HEK293 (cell line): ENCODE data around the gene THPO.

Source experiments
- GLI4 ChIP-seq: fragments of 450-650 bp; formaldehyde crosslinking; IDR thresholded peaks from 2 replicates; pipeline ENCODE4 v1.5.1; 2016; ENCODE audit warnings: missing biosample characterization, missing genetic modification characterization
- GLIS1 ChIP-seq: fragments of 450-650 bp; formaldehyde crosslinking; IDR thresholded peaks from 2 replicates; pipeline ENCODE4 v1.5.1; 2016; ENCODE audit warnings: missing biosample characterization, missing genetic modification characterization
- HOXD13 ChIP-seq: sonication (generic); formaldehyde crosslinking; IDR thresholded peaks from 2 replicates; pipeline ENCODE4 v1.8.0; 2022; ENCODE audit warnings: missing genetic modification reagents, borderline replicate concordance
- KLF16 ChIP-seq: fragments of 450-650 bp; formaldehyde crosslinking; IDR thresholded peaks from 2 replicates; pipeline ENCODE4 v1.5.1; 2017; ENCODE audit warnings: missing biosample characterization, missing genetic modification characterization
- TCF7L2 ChIP-seq: IDR thresholded peaks from 2 replicates; pipeline ENCODE4 v1.6.1; 2011; ENCODE audit warnings: low read depth, mild to moderate bottlenecking, inconsistent platforms, low read length, moderate library complexity, borderline replicate concordance
- ZBTB49 ChIP-seq: fragments of 450-650 bp; formaldehyde crosslinking; IDR thresholded peaks from 2 replicates; pipeline ENCODE4 v1.5.1; 2016; ENCODE audit warnings: missing biosample characterization, missing genetic modification characterization, low read depth
- ZFP69B ChIP-seq: fragments of 450-650 bp; formaldehyde crosslinking; IDR thresholded peaks from 2 replicates; pipeline ENCODE4 v1.5.1; 2016; ENCODE audit warnings: missing biosample characterization, missing genetic modification characterization
- ZNF10 ChIP-seq: fragments of 450-650 bp; formaldehyde crosslinking; IDR thresholded peaks from 2 replicates; pipeline ENCODE4 v1.5.1; 2017; ENCODE audit warnings: missing biosample characterization, missing genetic modification characterization
- ZNF292 ChIP-seq: fragments of 450-650 bp; formaldehyde crosslinking; IDR thresholded peaks from 2 replicates; pipeline ENCODE4 v1.5.1; 2016; ENCODE audit warnings: low read depth, missing biosample characterization, missing genetic modification characterization, borderline replicate concordance
- ZNF37A ChIP-seq: fragments of 450-650 bp; IDR thresholded peaks from 2 replicates; pipeline ENCODE4 v1.5.1; 2018; ENCODE audit warnings: missing biosample characterization, missing genetic modification characterization
- ZNF473 ChIP-seq: fragments of 450-650 bp; formaldehyde crosslinking; IDR thresholded peaks from 2 replicates; pipeline ENCODE4 v1.5.1; 2017; ENCODE audit warnings: missing biosample characterization, missing genetic modification characterization
- ZNF521 ChIP-seq: fragments of 450-650 bp; formaldehyde crosslinking; IDR thresholded peaks from 2 replicates; pipeline ENCODE4 v1.5.1; 2017; ENCODE audit warnings: missing biosample characterization, mild to moderate bottlenecking, missing genetic modification characterization
- ZNF561 ChIP-seq: fragments of 450-650 bp; IDR thresholded peaks from 2 replicates; pipeline ENCODE4 v1.5.1; 2018; ENCODE audit warnings: missing biosample characterization, missing genetic modification characterization, borderline replicate concordance
- ZNF623 ChIP-seq: fragments of 450-650 bp; formaldehyde crosslinking; IDR thresholded peaks from 2 replicates; pipeline ENCODE4 v1.5.1; 2016; ENCODE audit warnings: missing biosample characterization, missing genetic modification characterization
- ZNF629 ChIP-seq: fragments of 450-650 bp; formaldehyde crosslinking; IDR thresholded peaks from 2 replicates; pipeline ENCODE4 v1.5.1; 2017; ENCODE audit warnings: missing biosample characterization, missing genetic modification characterization
- ZNF654 ChIP-seq: fragments of 450-650 bp; formaldehyde crosslinking; IDR thresholded peaks from 2 replicates; pipeline ENCODE4 v1.5.1; 2016; ENCODE audit warnings: low read depth, missing biosample characterization, missing genetic modification characterization
- ZNF660 ChIP-seq: fragments of 450-650 bp; IDR thresholded peaks from 2 replicates; pipeline ENCODE4 v1.5.1; 2018; ENCODE audit warnings: missing biosample characterization, mild to moderate bottlenecking, missing genetic modification characterization
- ZNF670 ChIP-seq: fragments of 450-650 bp; formaldehyde crosslinking; IDR thresholded peaks from 2 replicates; pipeline ENCODE4 v1.5.1; 2016; ENCODE audit warnings: missing biosample characterization, missing genetic modification characterization, low read depth
- ZNF747 ChIP-seq: fragments of 450-650 bp; formaldehyde crosslinking; IDR thresholded peaks from 2 replicates; pipeline ENCODE4 v1.5.1; 2016; ENCODE audit warnings: missing biosample characterization, missing genetic modification characterization
- ZNF76 ChIP-seq: fragments of 450-650 bp; formaldehyde crosslinking; IDR thresholded peaks from 2 replicates; pipeline ENCODE4; 2016; ENCODE audit warnings: low read depth, missing biosample characterization, missing genetic modification characterization, borderline replicate concordance
- ZNF777 ChIP-seq: fragments of 450-650 bp; formaldehyde crosslinking; IDR thresholded peaks from 2 replicates; pipeline ENCODE4 v1.5.1; 2017; ENCODE audit warnings: missing biosample characterization, missing genetic modification characterization, borderline replicate concordance
- ZNF785 ChIP-seq: fragments of 450-650 bp; formaldehyde crosslinking; IDR thresholded peaks from 2 replicates; pipeline ENCODE4 v1.5.1; 2016; ENCODE audit warnings: missing biosample characterization, missing genetic modification characterization
- TF ChIP-seq, protein P1 (sequence below): fragments of 450-650 bp; formaldehyde crosslinking; conservative IDR thresholded peaks from 2 replicates; pipeline ENCODE4 v1.5.1; 2016; ENCODE audit warnings: low read depth, missing biosample characterization, missing genetic modification characterization
- TF ChIP-seq, protein P2 (sequence below): fragments of 450-650 bp; formaldehyde crosslinking; IDR thresholded peaks from 2 replicates; pipeline ENCODE4 v1.5.1; 2016; ENCODE audit warnings: missing biosample characterization, missing genetic modification characterization
- TF ChIP-seq, protein P3 (sequence below): fragments of 450-650 bp; formaldehyde crosslinking; IDR thresholded peaks from 2 replicates; pipeline ENCODE4 v1.5.1; 2016; ENCODE audit warnings: missing biosample characterization, missing genetic modification characterization
- TF ChIP-seq, protein P4 (sequence below): fragments of 450-650 bp; formaldehyde crosslinking; IDR thresholded peaks from 2 replicates; pipeline ENCODE4 v1.5.1; 2016; ENCODE audit warnings: missing biosample characterization, missing genetic modification characterization

The THPO gene

GRCh38 chr3:184371570-184372018, 6.4 kb downstream of the THPO start (continued):
- TF ChIP-seq ZNF76 (tag by site-specific recombination), result no peak
- no peak for TF ChIP-seq ZNF747 (tag by site-specific recombination)
- no peak for TF ChIP-seq KLF16 (tag by site-specific recombination)
- TF ChIP-seq ZNF37A, result no peak
- no peak for TF ChIP-seq ZNF785 (tag by site-specific recombination)
- TF ChIP-seq ZNF521 (tag by site-specific recombination), result no peak
- TF ChIP-seq HOXD13 (CRISPR knock-in tag), result no peak
- TF ChIP-seq, protein P1, sequence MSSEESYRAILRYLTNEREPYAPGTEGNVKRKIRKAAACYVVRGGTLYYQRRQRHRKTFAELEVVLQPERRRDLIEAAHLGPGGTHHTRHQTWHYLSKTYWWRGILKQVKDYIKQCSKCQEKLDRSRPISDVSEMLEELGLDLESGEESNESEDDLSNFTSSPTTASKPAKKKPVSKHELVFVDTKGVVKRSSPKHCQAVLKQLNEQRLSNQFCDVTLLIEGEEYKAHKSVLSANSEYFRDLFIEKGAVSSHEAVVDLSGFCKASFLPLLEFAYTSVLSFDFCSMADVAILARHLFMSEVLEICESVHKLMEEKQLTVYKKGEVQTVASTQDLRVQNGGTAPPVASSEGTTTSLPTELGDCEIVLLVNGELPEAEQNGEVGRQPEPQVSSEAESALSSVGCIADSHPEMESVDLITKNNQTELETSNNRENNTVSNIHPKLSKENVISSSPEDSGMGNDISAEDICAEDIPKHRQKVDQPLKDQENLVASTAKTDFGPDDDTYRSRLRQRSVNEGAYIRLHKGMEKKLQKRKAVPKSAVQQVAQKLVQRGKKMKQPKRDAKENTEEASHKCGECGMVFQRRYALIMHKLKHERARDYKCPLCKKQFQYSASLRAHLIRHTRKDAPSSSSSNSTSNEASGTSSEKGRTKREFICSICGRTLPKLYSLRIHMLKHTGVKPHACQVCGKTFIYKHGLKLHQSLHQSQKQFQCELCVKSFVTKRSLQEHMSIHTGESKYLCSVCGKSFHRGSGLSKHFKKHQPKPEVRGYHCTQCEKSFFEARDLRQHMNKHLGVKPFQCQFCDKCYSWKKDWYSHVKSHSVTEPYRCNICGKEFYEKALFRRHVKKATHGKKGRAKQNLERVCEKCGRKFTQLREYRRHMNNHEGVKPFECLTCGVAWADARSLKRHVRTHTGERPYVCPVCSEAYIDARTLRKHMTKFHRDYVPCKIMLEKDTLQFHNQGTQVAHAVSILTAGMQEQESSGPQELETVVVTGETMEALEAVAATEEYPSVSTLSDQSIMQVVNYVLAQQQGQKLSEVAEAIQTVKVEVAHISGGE, result no peak
- TF ChIP-seq ZNF777 (tag by site-specific recombination), result no peak
- no peak for TF ChIP-seq ZNF473 (tag by site-specific recombination)
- TF ChIP-seq, protein P2, sequence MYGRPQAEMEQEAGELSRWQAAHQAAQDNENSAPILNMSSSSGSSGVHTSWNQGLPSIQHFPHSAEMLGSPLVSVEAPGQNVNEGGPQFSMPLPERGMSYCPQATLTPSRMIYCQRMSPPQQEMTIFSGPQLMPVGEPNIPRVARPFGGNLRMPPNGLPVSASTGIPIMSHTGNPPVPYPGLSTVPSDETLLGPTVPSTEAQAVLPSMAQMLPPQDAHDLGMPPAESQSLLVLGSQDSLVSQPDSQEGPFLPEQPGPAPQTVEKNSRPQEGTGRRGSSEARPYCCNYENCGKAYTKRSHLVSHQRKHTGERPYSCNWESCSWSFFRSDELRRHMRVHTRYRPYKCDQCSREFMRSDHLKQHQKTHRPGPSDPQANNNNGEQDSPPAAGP, result no peak
- no peak for TF ChIP-seq ZFP69B (tag by site-specific recombination)
- TF ChIP-seq TCF7L2, result no peak
- no peak for TF ChIP-seq ZNF561 (tag by site-specific recombination)
- no peak for TF ChIP-seq ZNF670 (tag by site-specific recombination)
- TF ChIP-seq ZNF292 (tag by site-specific recombination), result no peak
- TF ChIP-seq, protein P3, sequence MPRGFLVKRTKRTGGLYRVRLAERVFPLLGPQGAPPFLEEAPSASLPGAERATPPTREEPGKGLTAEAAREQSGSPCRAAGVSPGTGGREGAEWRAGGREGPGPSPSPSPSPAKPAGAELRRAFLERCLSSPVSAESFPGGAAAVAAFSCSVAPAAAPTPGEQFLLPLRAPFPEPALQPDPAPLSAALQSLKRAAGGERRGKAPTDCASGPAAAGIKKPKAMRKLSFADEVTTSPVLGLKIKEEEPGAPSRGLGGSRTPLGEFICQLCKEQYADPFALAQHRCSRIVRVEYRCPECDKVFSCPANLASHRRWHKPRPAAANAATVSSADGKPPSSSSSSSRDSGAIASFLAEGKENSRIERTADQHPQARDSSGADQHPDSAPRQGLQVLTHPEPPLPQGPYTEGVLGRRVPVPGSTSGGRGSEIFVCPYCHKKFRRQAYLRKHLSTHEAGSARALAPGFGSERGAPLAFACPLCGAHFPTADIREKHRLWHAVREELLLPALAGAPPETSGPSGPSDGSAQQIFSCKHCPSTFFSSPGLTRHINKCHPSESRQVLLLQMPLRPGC (tag by site-specific recombination), result no peak
- TF ChIP-seq ZNF10, result no peak
- peak; percentile 85 for TF ChIP-seq ZNF654 (tag by site-specific recombination)
- peak; percentile 85 for TF ChIP-seq ZNF660 (tag by site-specific recombination)
- TF ChIP-seq GLIS1 (tag by site-specific recombination), result peak; percentile 84
- TF ChIP-seq GLI4 (tag by site-specific recombination), result no peak
- no peak for TF ChIP-seq ZBTB49 (tag by site-specific recombination)
- TF ChIP-seq, protein P4, sequence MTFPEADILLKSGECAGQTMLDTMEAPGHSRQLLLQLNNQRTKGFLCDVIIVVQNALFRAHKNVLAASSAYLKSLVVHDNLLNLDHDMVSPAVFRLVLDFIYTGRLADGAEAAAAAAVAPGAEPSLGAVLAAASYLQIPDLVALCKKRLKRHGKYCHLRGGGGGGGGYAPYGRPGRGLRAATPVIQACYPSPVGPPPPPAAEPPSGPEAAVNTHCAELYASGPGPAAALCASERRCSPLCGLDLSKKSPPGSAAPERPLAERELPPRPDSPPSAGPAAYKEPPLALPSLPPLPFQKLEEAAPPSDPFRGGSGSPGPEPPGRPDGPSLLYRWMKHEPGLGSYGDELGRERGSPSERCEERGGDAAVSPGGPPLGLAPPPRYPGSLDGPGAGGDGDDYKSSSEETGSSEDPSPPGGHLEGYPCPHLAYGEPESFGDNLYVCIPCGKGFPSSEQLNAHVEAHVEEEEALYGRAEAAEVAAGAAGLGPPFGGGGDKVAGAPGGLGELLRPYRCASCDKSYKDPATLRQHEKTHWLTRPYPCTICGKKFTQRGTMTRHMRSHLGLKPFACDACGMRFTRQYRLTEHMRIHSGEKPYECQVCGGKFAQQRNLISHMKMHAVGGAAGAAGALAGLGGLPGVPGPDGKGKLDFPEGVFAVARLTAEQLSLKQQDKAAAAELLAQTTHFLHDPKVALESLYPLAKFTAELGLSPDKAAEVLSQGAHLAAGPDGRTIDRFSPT (tag by site-specific recombination), result 0 out of 2 replicates have a peak, but pooled peaks have one; percentile 21
- TF ChIP-seq ZNF629 (tag by site-specific recombination), result peak; percentile 22; the same call in 1 of the 2 replicates
- no peak for TF ChIP-seq ZNF623 (tag by site-specific recombination)
